Iris pigment epithelial cell (primary cell): ENCODE results near the gene SULT1C3.

ENCODE experiments used
- DNase-seq: peaks from one replicate; pipeline ENCODE4 v3.0.0-alpha.2; 2011; ENCODE audit warnings: low read depth

The SULT1C3 gene

GRCh38 chr2:108304975-108305374 lies 65.2 kb downstream of the SULT1C3 start:
- no peak for DNase-seq

- DNase-seq = peak; percentile 26
Measured at GRCh38 chr2:108305901-108306300, 66.1 kb downstream of the SULT1C3 start.

DNA sequence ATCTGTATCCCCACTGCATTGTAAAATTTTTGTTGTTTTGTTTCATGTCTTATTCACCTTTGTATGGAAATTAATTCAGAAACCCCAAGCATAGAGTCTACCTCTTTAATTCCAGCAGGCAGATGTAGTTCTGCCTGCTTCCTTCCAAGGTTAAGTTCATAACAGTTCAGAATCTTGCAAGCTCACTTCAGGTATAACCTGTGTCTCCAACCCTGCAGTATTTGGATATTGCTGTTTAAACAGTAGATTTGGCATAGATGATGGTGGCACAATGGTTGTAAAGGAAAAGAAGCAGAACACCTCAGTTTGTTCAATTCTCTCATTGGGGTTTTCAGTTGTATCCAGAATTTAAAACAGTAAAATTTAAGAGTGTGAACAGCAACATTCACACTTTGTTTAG lies 70.1 kb downstream of the SULT1C3 start:
- DNase-seq = no peak
